WTC11 (cell line): ENCODE results near the gene KANK4.

Experiments used
- GTF2I ChIP-seq: fragments of 250-450 bp; sonication (Bioruptor Pico); conservative IDR thresholded peaks from 2 replicates; pipeline ENCODE4 v1.4.0; 2021; ENCODE audit warnings: mild to moderate bottlenecking
- MAX ChIP-seq: sonication (generic); formaldehyde crosslinking; IDR thresholded peaks from 2 replicates; pipeline ENCODE4 v1.8.0; 2022; ENCODE audit warnings: mild to moderate bottlenecking, missing genetic modification reagents
- NFE2L1 ChIP-seq: sonication (generic); formaldehyde crosslinking; IDR thresholded peaks from 2 replicates; pipeline ENCODE4 v1.8.1; 2023; ENCODE audit warnings: missing genetic modification reagents
- PRDM15 ChIP-seq: sonication (generic); formaldehyde crosslinking; IDR thresholded peaks from 2 replicates; pipeline ENCODE4 v1.8.0; 2022; ENCODE audit warnings: missing genetic modification reagents
- SOX15 ChIP-seq: fragments of 250-450 bp; sonication (Bioruptor Pico); IDR thresholded peaks from 2 replicates; pipeline ENCODE4 v1.9.0; 2021; ENCODE audit warnings: mild to moderate bottlenecking
- TF ChIP-seq, protein P1 (sequence below): sonication (generic); formaldehyde crosslinking; conservative IDR thresholded peaks from 2 replicates; pipeline ENCODE4 v1.8.1; 2022; ENCODE audit warnings: mild to moderate bottlenecking, missing genetic modification reagents

DNA sequence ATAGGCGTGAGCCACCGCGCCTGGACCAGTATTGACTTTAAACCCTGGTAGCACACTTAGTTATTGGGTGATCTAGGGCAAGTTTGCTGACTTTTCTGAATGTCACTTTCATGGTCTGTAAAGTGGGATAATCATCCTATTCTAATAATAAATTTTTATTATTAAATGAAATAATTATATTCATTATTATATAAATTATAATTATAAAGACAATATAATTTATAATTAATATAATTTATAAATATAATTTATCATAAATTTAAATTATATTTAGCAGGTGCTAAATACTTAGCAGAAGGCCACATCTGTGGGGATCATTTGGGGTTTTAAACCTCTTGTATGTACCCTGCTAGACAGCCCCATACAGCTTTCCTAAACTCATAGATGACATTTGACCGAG lies 59.7 kb downstream of the KANK4 start:
- TF ChIP-seq SOX15 (CRISPR knock-in tag): no peak
- TF ChIP-seq PRDM15 (CRISPR knock-in tag): no peak
- TF ChIP-seq GTF2I (CRISPR knock-in tag): no peak
- TF ChIP-seq, protein P1, sequence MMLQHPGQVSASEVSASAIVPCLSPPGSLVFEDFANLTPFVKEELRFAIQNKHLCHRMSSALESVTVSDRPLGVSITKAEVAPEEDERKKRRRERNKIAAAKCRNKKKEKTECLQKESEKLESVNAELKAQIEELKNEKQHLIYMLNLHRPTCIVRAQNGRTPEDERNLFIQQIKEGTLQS: no peak
- TF ChIP-seq NFE2L1 (CRISPR knock-in tag): no peak
- TF ChIP-seq MAX: no peak
